HCT116 (cell line): ENCODE measurements around the gene NUAK2. TPM values are rescaled to one million over a fixed set of nuclear protein-coding genes. Genes with fewer than 3 reads are reported as not detected.

ENCODE experiments used
- ATAC-seq: fragments of 200-7000 bp; cut with Tn5 transposase; 2 replicates; pipeline ENCODE4 v1.9.1; 2020; ENCODE audit warnings: mild to moderate bottlenecking, moderate library complexity
- BruUV-seq: library from RNA; stranded (reverse); fragments of 400-500 nt; replicated peaks from 2 replicates; lab custom pipeline; 2021; lab: Mats Ljungman, UMichigan
- CTCF ChIA-PET: fragments of 300-600 bp; sonication (Branson Sonifier 250); formaldehyde crosslinking; loops from one replicate; lab custom pipeline; 2021; ENCODE audit warnings: antibody characterized with exemption; lab: Charles Lee
- POLR2A ChIA-PET: fragments of 300-600, 350-600 bp; sonication (Branson Sonifier 250); formaldehyde crosslinking; loops from one replicate; lab custom pipeline; 2021; ENCODE audit warnings: antibody characterized with exemption; lab: Charles Lee
- RAD21 ChIA-PET, 2 experiments: fragments of 300-600 bp; sonication (Branson Sonifier 250); formaldehyde crosslinking; loops; one replicate each; lab custom pipeline; 2023; ENCODE audit warnings: low total read pairs in 2 of 2; ENCODE audit not compliant: uncharacterized antibody in 2 of 2, unreplicated experiment in 2 of 2, low non-redundant PET in 1 of 2; lab: Charles Lee
- DNase-seq: peaks from one replicate; pipeline ENCODE4 v3.0.0-alpha.2; 2010; ENCODE audit warnings: low read depth, low spot score
- H2AFZ ChIP-seq: fragments of 200-600 bp; shearing (Covaris generic), sonication (generic); 2 replicates; pipeline ENCODE4 v1.6.1; 2017; ENCODE audit warnings: low read depth, mixed run types, mixed read lengths, antibody characterized with exemption, low read length; ENCODE audit not compliant: poor library complexity, severe bottlenecking
- H3K27ac ChIP-seq: 2 replicates; pipeline ENCODE4 v1.5.1; 2012; ENCODE audit warnings: low read depth, low read length
- H3K27me3 ChIP-seq: fragments of 200-600 bp; sonication (generic); 2 replicates; pipeline ENCODE4 v1.6.1; 2016; ENCODE audit warnings: mixed run types, low read length, mixed read lengths; ENCODE audit not compliant: insufficient read depth
- H3K36me3 ChIP-seq, 2 experiments: fragments of 200-500 bp in 1 of 2; fragments of 200-600 bp in 1 of 2; sonication (Bioruptor generic) in 1 of 2; sonication (generic) in 1 of 2; 2 replicates each; pipeline versions ENCODE4 v1.5.1 to v1.6.1; 2014 to 2016; ENCODE audit warnings: low read length in 2 of 2, inconsistent platforms in 1 of 2, mixed read lengths in 1 of 2, mixed run types in 1 of 2; ENCODE audit not compliant: insufficient read depth in 2 of 2, control insufficient read depth in 1 of 2
- H3K4me1 ChIP-seq, 2 experiments: fragments of 200-600 bp in 1 of 2; sonication (generic) in 1 of 2; 2 replicates each; pipeline versions ENCODE4 v1.5.1 to v1.6.1; 2012 to 2017; ENCODE audit warnings: low read length in 2 of 2, inconsistent platforms in 1 of 2, mild to moderate bottlenecking in 1 of 2, mixed read lengths in 1 of 2, mixed run types in 1 of 2, moderate library complexity in 1 of 2; ENCODE audit not compliant: insufficient read depth in 2 of 2, control insufficient read depth in 1 of 2
- H3K4me2 ChIP-seq: fragments of 200-600 bp; sonication (generic); 2 replicates; pipeline ENCODE4 v1.6.1; 2017; ENCODE audit warnings: mixed run types, low read length, mixed read lengths
- H3K4me3 ChIP-seq, 2 experiments: fragments of 200-600 bp in 1 of 2; sonication (generic) in 1 of 2; replicated peaks in 1 of 2; 2 replicates each; pipeline ENCODE4 v1.5.1; 2011 to 2016; ENCODE audit warnings: low read length in 2 of 2, control low read depth in 1 of 2, low read depth in 1 of 2, mild to moderate bottlenecking in 1 of 2, mixed read lengths in 1 of 2, mixed run types in 1 of 2
- H3K79me2 ChIP-seq: fragments of 200-600 bp; sonication (generic); 2 replicates; pipeline ENCODE4 v1.6.1; 2017; ENCODE audit warnings: mild to moderate bottlenecking, mixed run types, low read length, moderate library complexity, mixed read lengths; ENCODE audit not compliant: insufficient read depth
- H3K9ac ChIP-seq: fragments of 200-600 bp; sonication (generic); 2 replicates; pipeline ENCODE4 v1.6.1; 2016; ENCODE audit warnings: low read length, mixed read lengths
- H3K9me2 ChIP-seq: fragments of 200-600 bp; sonication (generic), shearing (Covaris generic); 2 replicates; pipeline ENCODE4 v1.6.1; 2017; ENCODE audit warnings: mixed run types, mild to moderate bottlenecking, moderate library complexity; ENCODE audit not compliant: insufficient read depth
- H3K9me3 ChIP-seq, 2 experiments: fragments of 200-500 bp in 1 of 2; fragments of 200-600 bp in 1 of 2; sonication (Bioruptor generic) in 1 of 2; sonication (generic) in 1 of 2; 2 replicates each; pipeline ENCODE4 v1.6.1; 2014 to 2017; ENCODE audit warnings: low read length in 2 of 2, mixed read lengths in 2 of 2, inconsistent platforms in 1 of 2, low read depth in 1 of 2, mild to moderate bottlenecking in 1 of 2, mixed run types in 1 of 2, moderate library complexity in 1 of 2; ENCODE audit not compliant: control insufficient read depth in 1 of 2, insufficient read depth in 1 of 2
- H4K20me1 ChIP-seq: fragments of 200-600 bp; sonication (generic), shearing (Covaris generic); 2 replicates; pipeline ENCODE4 v1.6.1; 2017; ENCODE audit warnings: mixed run types, mild to moderate bottlenecking, moderate library complexity; ENCODE audit not compliant: insufficient read depth
- ATF3 ChIP-seq: IDR thresholded peaks from 2 replicates; pipeline ENCODE4 v1.6.1; 2012
- CBX3 ChIP-seq: IDR thresholded peaks from 2 replicates; pipeline ENCODE4 v1.6.1; 2012; ENCODE audit warnings: low read depth
- CEBPB ChIP-seq: IDR thresholded peaks from 2 replicates; pipeline ENCODE4 v1.6.1; 2012; ENCODE audit warnings: low read depth
- CTCF ChIP-seq, 3 experiments: fragments of 200-600 bp in 1 of 3; sonication (generic) in 1 of 3; IDR thresholded peaks in 2 of 3; conservative IDR thresholded peaks in 1 of 3; 2 replicates each; pipeline ENCODE4 v1.5.1; 2012 to 2017; ENCODE audit warnings: low read depth in 2 of 3, low read length in 2 of 3, antibody characterized with exemption in 1 of 3, borderline replicate concordance in 1 of 3, control low read depth in 1 of 3, mild to moderate bottlenecking in 1 of 3, mixed read lengths in 1 of 3, mixed run types in 1 of 3, moderate library complexity in 1 of 3; ENCODE audit not compliant: insufficient read depth in 1 of 3
- EZH2 ChIP-seq: fragments of 200-600 bp; sonication (generic); IDR thresholded peaks from 2 replicates; pipeline ENCODE4 v1.6.1; 2017; ENCODE audit warnings: antibody characterized with exemption, mixed run types
- EZH2phosphoT487 ChIP-seq: fragments of 200-600 bp; IDR thresholded peaks from 2 replicates; pipeline ENCODE4 v1.6.1; 2018; ENCODE audit warnings: antibody characterized with exemption, borderline replicate concordance
- FOSL1 ChIP-seq: IDR thresholded peaks from 2 replicates; pipeline ENCODE4 v1.6.1; 2012; ENCODE audit warnings: low read depth
- JUND ChIP-seq: IDR thresholded peaks from 2 replicates; pipeline ENCODE4 v1.6.1; 2012
- POLR2A ChIP-seq: IDR thresholded peaks from 2 replicates; pipeline ENCODE4 v1.7.0; 2011; ENCODE audit warnings: borderline replicate concordance; ENCODE audit not compliant: insufficient read depth, insufficient read length; ENCODE audit errors: extremely low read depth
- POLR2AphosphoS5 ChIP-seq: IDR thresholded peaks from 2 replicates; pipeline ENCODE4 v1.6.1; 2011; ENCODE audit warnings: mild to moderate bottlenecking, low read depth, low read length, moderate library complexity
- REST ChIP-seq: IDR thresholded peaks from 2 replicates; pipeline ENCODE4 v1.6.1; 2012; ENCODE audit warnings: low read depth
- SIN3A ChIP-seq: IDR thresholded peaks from 2 replicates; pipeline ENCODE4 v1.6.1; 2012; ENCODE audit warnings: low read depth
- SP1 ChIP-seq: IDR thresholded peaks from 2 replicates; pipeline ENCODE4 v1.6.1; 2012; ENCODE audit warnings: low read depth
- SRF ChIP-seq: IDR thresholded peaks from 2 replicates; pipeline ENCODE4 v1.6.1; 2012; ENCODE audit warnings: low read depth
- TCF7L2 ChIP-seq: IDR thresholded peaks from 2 replicates; pipeline ENCODE4 v1.7.0; 2011; ENCODE audit warnings: borderline replicate concordance, inconsistent platforms; ENCODE audit not compliant: insufficient read depth, insufficient read length; ENCODE audit errors: extremely low read depth
- ZFX ChIP-seq: fragments of 450-650 bp; IDR thresholded peaks from 2 replicates; pipeline ENCODE4 v1.6.1; 2017
- ZNF274 ChIP-seq: fragments of 200-500 bp; sonication (Bioruptor generic); IDR thresholded peaks from 2 replicates; pipeline ENCODE4 v1.6.1; 2014; ENCODE audit warnings: mild to moderate bottlenecking, low read depth, low read length, inconsistent platforms
- intact Hi-C: fragments of 100-400 bp; cut with micrococcal nuclease; formaldehyde crosslinking; loops from 2 replicates; pipeline ENCODE4 v1.10.0; 2022
- total RNA-seq: library from RNA; stranded (reverse); gene quantifications from one replicate; pipeline ENCODE4 v1.2.1, GENCODE V29; 2021; ENCODE audit not compliant: unreplicated experiment

NUAK2 gene
- total RNA-seq, 1 experiment from 2014 or later: 3.0 TPM

GRCh38 chr1:205328476-205328875 lies 6.9 kb upstream of the NUAK2 start:
- TF ChIP-seq CEBPB (no peak), ZFX (no peak), SIN3A (no peak), EZH2 (no peak), ATF3 (no peak), REST (no peak), EZH2phosphoT487 (no peak), JUND (no peak), FOSL1 (no peak), SP1 (no peak), CBX3 (no peak), POLR2AphosphoS5 (no peak), ZNF274 (no peak), CTCF (IDR thresholded peaks at IDR 0.05 in 2 of 3, conservative IDR thresholded peaks at IDR 0.05 in 1 of 3; ENCODE audit: borderline replicate concordance in 1 of 3, insufficient read depth in 1 of 3, low read depth in 2 of 3, low read length in 2 of 3) (no peak), TCF7L2 (no peak), SRF (no peak), POLR2A (no peak)
- Histone ChIP-seq H3K79me2 (no peaks in the 10 kb centered on the region), H3K9me2 (no peaks in the 10 kb centered on the region), H3K27ac (no peak overlapping the region), H3K4me3 (no peak overlapping the region), H3K9me3 (no peaks in the 10 kb centered on the region), H3K27me3 (no peaks in the 10 kb centered on the region), H4K20me1 (no peaks in the 10 kb centered on the region), H3K9ac (no peak overlapping the region), H3K36me3 (no peaks in the 10 kb centered on the region), H3K4me1 (peaks cover 0 to 8% of the 10 kb centered on the region in 2 experiments; a peak in 1 of 4 replicates), H2AFZ (no peak overlapping the region), H3K4me2 (no peak overlapping the region)
- intact Hi-C loops: loop anchor here (5.0 kb wide), 1 partner anchor 341 kb away; no protein-coding TSS in a partner anchor
- POLR2A ChIA-PET: no interaction called here
- no peak for ATAC-seq
- no TSS peak for BruUV-seq
- DNase-seq: no peak
- RAD21 ChIA-PET: no interaction called here
- CTCF ChIA-PET: interaction anchor here (10.6 kb wide), 1 partner anchor 54 kb away, joined by 397 read pairs; no protein-coding TSS in a partner anchor
